HG02678 (cell line): ENCODE data around the gene RILPL2.
"Not testable (repeated sequence)": the region's sequence is repeated elsewhere in the genome, so short reads cannot be mapped to it uniquely, and the experiment has no call there.

Source experiments
- ATAC-seq: cut with Tn5 transposase; IDR thresholded peaks from one replicate; pipeline ENCODE4 v1.9.1; 2021; ENCODE audit warnings: mild to moderate bottlenecking, moderate library complexity; ENCODE audit not compliant: unreplicated experiment

The RILPL2 gene

GRCh38 chr12:123450636-123451035 is 14.2 kb upstream of the RILPL2 start:
- ATAC-seq, result no peak

GRCh38 chr12:123449856-123450255 is 13.4 kb upstream of the RILPL2 start:
- no peak for ATAC-seq

GRCh38 chr12:123449249-123449733 is 12.8 kb upstream of the RILPL2 start:
- ATAC-seq, result no peak

- ATAC-seq, result no peak
Observed at GRCh38 chr12:123446333-123446713, 9.8 kb upstream of the RILPL2 start.

GRCh38 chr12:123445388-123446332 is 9.2 kb upstream of the RILPL2 start:
- no peak for ATAC-seq

GRCh38 chr12:123444092-123445026 is 7.9 kb upstream of the RILPL2 start:
- ATAC-seq, result no peak

- ATAC-seq, result no peak
Observed at GRCh38 chr12:123442774-123443173, 6.3 kb upstream of the RILPL2 start.

- peak; percentile 65 for ATAC-seq
Observed at GRCh38 chr12:123441523-123442164, 5.2 kb upstream of the RILPL2 start.

GRCh38 chr12:123435636-123436016 is 858 bp downstream of the RILPL2 start:
- no peak for ATAC-seq

- no peak for ATAC-seq
Observed at GRCh38 chr12:123433615-123434014, 2.9 kb downstream of the RILPL2 start.

- ATAC-seq, result not testable (repeated sequence)
Observed at GRCh38 chr12:123431951-123432817, 4.3 kb downstream of the RILPL2 start.

GRCh38 chr12:123429101-123429500 is 7.4 kb downstream of the RILPL2 start:
- ATAC-seq, result not testable (repeated sequence)

GRCh38 chr12:123428591-123428990 is 7.9 kb downstream of the RILPL2 start:
- no peak for ATAC-seq

GRCh38 chr12:123427036-123427769 is 9.3 kb downstream of the RILPL2 start:
- ATAC-seq, result peak; percentile 94

GRCh38 chr12:123421314-123421713 is 15.2 kb downstream of the RILPL2 start:
- no peak for ATAC-seq

GRCh38 chr12:123410041-123410412 is 26.5 kb downstream of the RILPL2 start:
- ATAC-seq, result no peak

- not testable (repeated sequence) for ATAC-seq
Observed at GRCh38 chr12:123409284-123410040, 27.0 kb downstream of the RILPL2 start.

- not testable (repeated sequence) for ATAC-seq
Observed at GRCh38 chr12:123408619-123409018, 27.9 kb downstream of the RILPL2 start.

- ATAC-seq, result not testable (repeated sequence)
Observed at GRCh38 chr12:123407934-123408333, 28.6 kb downstream of the RILPL2 start.
